CD4-positive, CD25-positive, alpha-beta regulatory T cell (primary cell): ENCODE results near the gene C1S. TPM values are rescaled to one million over a fixed set of nuclear protein-coding genes. Genes with fewer than 3 reads are reported as not detected.
A peak's percentile ranks its signal among the peaks of the same experiment; 100 is the strongest.

Experiments used
- ATAC-seq, 2 donors: fragments of 150-1000 bp; cut with Tn5 transposase; one replicate each; pipeline ENCODE4 v1.10.0; 2021; ENCODE audit warnings: low read depth in 2 of 2, moderate number of reproducible peaks in 2 of 2, moderate library complexity in 1 of 2
- DNase-seq, 3 donors: peaks; one replicate each; pipeline versions ENCODE4 v3.0.0 to v3.0.0-alpha.2; 2012 to 2022; ENCODE audit warnings: mixed read lengths in 1 of 3
- H3K27ac ChIP-seq: one replicate; pipeline ENCODE4 v1.7.0; 2013; ENCODE audit warnings: mild to moderate bottlenecking, low read length; ENCODE audit not compliant: insufficient read depth, poor library complexity, severe bottlenecking
- H3K27me3 ChIP-seq: one replicate; pipeline ENCODE4 v1.7.0; 2013; ENCODE audit warnings: low read length; ENCODE audit not compliant: control insufficient read depth, insufficient read depth
- H3K36me3 ChIP-seq: one replicate; pipeline ENCODE4 v1.7.0; 2013; ENCODE audit warnings: mild to moderate bottlenecking, low read length, moderate library complexity; ENCODE audit not compliant: control insufficient read depth, insufficient read depth
- H3K4me1 ChIP-seq: 2 replicates; pipeline ENCODE4 v1.7.0; 2013; ENCODE audit warnings: mild to moderate bottlenecking, low read length; ENCODE audit not compliant: insufficient read depth, control insufficient read depth, poor library complexity, severe bottlenecking
- H3K4me3 ChIP-seq: one replicate; pipeline ENCODE4 v1.7.0; 2013; ENCODE audit warnings: low read depth, mild to moderate bottlenecking, low read length, moderate library complexity
- H3K9me3 ChIP-seq, 2 experiments: 1 replicate in 1 of 2; 2 replicates in 1 of 2; pipeline ENCODE4 v1.7.0; 2013; ENCODE audit warnings: low read length in 2 of 2, mild to moderate bottlenecking in 1 of 2, moderate library complexity in 1 of 2; ENCODE audit not compliant: control insufficient read depth in 2 of 2
- H3K27ac Mint-ChIP-seq, 3 donors: one replicate each; pipeline ENCODE4 v1.8.0; 2020 to 2022; ENCODE audit warnings: mild to moderate bottlenecking in 3 of 3, mixed read lengths in 3 of 3, moderate library complexity in 2 of 3
- H3K27me3 Mint-ChIP-seq: one replicate; pipeline ENCODE4 v1.8.0; 2022; ENCODE audit warnings: mild to moderate bottlenecking, mixed read lengths
- H3K36me3 Mint-ChIP-seq: one replicate; pipeline ENCODE4 v1.8.0; 2020; ENCODE audit warnings: mixed read lengths
- H3K4me1 Mint-ChIP-seq, 4 donors: one replicate each; pipeline ENCODE4 v1.8.0; 2020 to 2022; ENCODE audit warnings: mixed read lengths in 4 of 4, mild to moderate bottlenecking in 1 of 4
- H3K4me3 Mint-ChIP-seq, 4 donors: one replicate each; pipeline ENCODE4 v1.8.0; 2020 to 2022; ENCODE audit warnings: mild to moderate bottlenecking in 4 of 4, mixed read lengths in 4 of 4, moderate library complexity in 3 of 4
- H3K9me3 Mint-ChIP-seq, 7 donors: one replicate each; pipeline ENCODE4 v1.8.0; 2020 to 2022; ENCODE audit warnings: mixed read lengths in 7 of 7, mild to moderate bottlenecking in 3 of 7, moderate library complexity in 2 of 7
- polyA plus RNA-seq, 4 donors: library from polyadenylated mRNA; unstranded; fragments of 300-500 nt; fragmentation: Illumina TruSeq; gene quantifications; one replicate each; pipeline ENCODE4 v1.2.3, GENCODE V29; 2021
- total RNA-seq: library from RNA; stranded (reverse); gene quantifications from one replicate; pipeline ENCODE4 v1.2.3, GENCODE V29; 2022

The C1S gene
- total and polyA plus RNA-seq, 5 donors from 2014 or later, result 5.7 TPM; not detected in 4

DNA sequence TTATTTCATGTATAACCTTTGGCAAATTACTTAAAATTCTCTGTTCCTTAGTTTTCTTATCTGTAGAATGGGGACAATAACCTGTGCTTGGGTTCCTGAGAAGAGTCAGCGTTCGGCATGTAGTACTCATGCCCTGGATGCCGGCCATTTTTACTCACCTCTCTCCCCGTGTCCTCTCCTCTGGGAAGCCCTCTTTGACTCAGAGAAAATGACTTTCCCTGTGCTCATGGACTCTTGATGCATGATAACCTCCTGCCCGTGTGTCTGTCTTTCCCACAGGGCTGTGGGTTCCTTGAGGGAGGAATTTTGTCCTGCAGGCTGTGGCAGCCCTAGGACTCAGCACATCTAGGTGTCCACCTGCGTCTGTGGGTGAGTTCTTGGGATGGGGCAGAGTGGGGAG is 54.3 kb downstream of the C1S start:
- no peaks in the 10 kb centered on the region for H3K9me3 Mint-ChIP-seq
- no peaks in the 10 kb centered on the region for H3K27me3 Mint-ChIP-seq
- Histone ChIP-seq H3K4me1 (peaks cover 4% of the 10 kb centered on the region), H3K27me3 (no peaks in the 10 kb centered on the region), H3K9me3 (no peaks in the 10 kb centered on the region), H3K27ac (no peak overlapping the region), H3K36me3 (peaks cover 17% of the 10 kb centered on the region), H3K4me3 (no peak overlapping the region)
- H3K36me3 Mint-ChIP-seq, result peaks cover 14% of the 10 kb centered on the region
- DNase-seq (no peak), ATAC-seq (no peak)
- H3K4me1 Mint-ChIP-seq, result peaks cover 4 to 28% (median 11%) of the 10 kb centered on the region in 4 donors
- H3K27ac Mint-ChIP-seq, result no peak overlapping the region
- peak overlapping the region in 1 of 4 donors; percentile 32 for H3K4me3 Mint-ChIP-seq

- Histone ChIP-seq H3K27me3 (no peaks in the 10 kb centered on the region), H3K4me1 (peaks cover 4% of the 10 kb centered on the region), H3K36me3 (peaks cover 17% of the 10 kb centered on the region), H3K4me3 (no peak overlapping the region), H3K9me3 (no peaks in the 10 kb centered on the region), H3K27ac (no peak overlapping the region)
- Mint-ChIP-seq H3K4me3 (no peak overlapping the region), H3K27ac (peak overlapping the region in 1 of 3 donors; percentile 60), H3K27me3 (no peaks in the 10 kb centered on the region), H3K36me3 (peaks cover 14% of the 10 kb centered on the region), H3K4me1 (peaks cover 4 to 18% (median 8%) of the 10 kb centered on the region in 4 donors), H3K9me3 (no peaks in the 10 kb centered on the region)
- ATAC-seq, result no peak
- no peak for DNase-seq
Measured at GRCh38 chr12:7116196-7116595, 55.7 kb downstream of the C1S start.

- Histone ChIP-seq H3K4me3 (no peak overlapping the region), H3K9me3 (no peaks in the 10 kb centered on the region), H3K36me3 (peaks cover 17% of the 10 kb centered on the region), H3K4me1 (peaks cover 4% of the 10 kb centered on the region), H3K27ac (no peak overlapping the region), H3K27me3 (no peaks in the 10 kb centered on the region)
- no peak overlapping the region for H3K4me3 Mint-ChIP-seq
- DNase-seq (no peak), ATAC-seq (no peak)
- H3K27ac Mint-ChIP-seq, result peak overlapping the region in 1 of 3 donors; percentile 38
- no peaks in the 10 kb centered on the region for H3K27me3 Mint-ChIP-seq
- H3K36me3 Mint-ChIP-seq, result peaks cover 14% of the 10 kb centered on the region
- peaks cover 4 to 15% (median 8%) of the 10 kb centered on the region in 4 donors for H3K4me1 Mint-ChIP-seq
- H3K9me3 Mint-ChIP-seq, result no peaks in the 10 kb centered on the region
Measured at GRCh38 chr12:7116916-7117315, 56.4 kb downstream of the C1S start.

DNA sequence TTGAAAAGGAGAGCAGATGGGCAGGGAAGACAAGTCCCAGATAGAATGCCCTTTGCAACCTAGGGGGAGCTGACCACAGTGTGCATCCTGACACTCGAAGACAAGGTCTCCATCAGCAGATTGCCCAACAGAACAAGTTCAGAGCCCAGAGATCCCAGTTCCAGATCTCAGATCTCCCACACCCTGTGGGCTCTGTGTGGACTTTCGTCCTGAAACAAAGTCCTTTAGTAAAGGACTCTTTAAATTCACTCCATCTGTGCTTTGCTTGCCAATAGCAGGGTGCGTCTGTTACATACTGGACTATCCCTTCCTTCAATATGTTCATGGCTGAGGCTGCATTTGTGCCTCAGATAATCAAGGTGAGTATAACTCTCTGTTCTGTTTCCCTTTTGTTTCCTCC is 57.2 kb downstream of the C1S start:
- Histone ChIP-seq H3K36me3 (peaks cover 17% of the 10 kb centered on the region), H3K9me3 (no peaks in the 10 kb centered on the region), H3K4me1 (peaks cover 4% of the 10 kb centered on the region), H3K27ac (no peak overlapping the region), H3K4me3 (no peak overlapping the region), H3K27me3 (no peaks in the 10 kb centered on the region)
- ATAC-seq (no peak), DNase-seq (no peak)
- no peak overlapping the region for H3K27ac Mint-ChIP-seq
- H3K36me3 Mint-ChIP-seq, result peaks cover 14% of the 10 kb centered on the region
- H3K27me3 Mint-ChIP-seq, result no peaks in the 10 kb centered on the region
- H3K9me3 Mint-ChIP-seq, result no peaks in the 10 kb centered on the region
- H3K4me1 Mint-ChIP-seq, result peaks cover 4 to 11% (median 7%) of the 10 kb centered on the region in 4 donors
- H3K4me3 Mint-ChIP-seq, result no peak overlapping the region

GRCh38 chr12:7118881-7119280 is 58.4 kb downstream of the C1S start:
- no peak for DNase-seq
- no peak overlapping the region for H3K27ac Mint-ChIP-seq

DNA sequence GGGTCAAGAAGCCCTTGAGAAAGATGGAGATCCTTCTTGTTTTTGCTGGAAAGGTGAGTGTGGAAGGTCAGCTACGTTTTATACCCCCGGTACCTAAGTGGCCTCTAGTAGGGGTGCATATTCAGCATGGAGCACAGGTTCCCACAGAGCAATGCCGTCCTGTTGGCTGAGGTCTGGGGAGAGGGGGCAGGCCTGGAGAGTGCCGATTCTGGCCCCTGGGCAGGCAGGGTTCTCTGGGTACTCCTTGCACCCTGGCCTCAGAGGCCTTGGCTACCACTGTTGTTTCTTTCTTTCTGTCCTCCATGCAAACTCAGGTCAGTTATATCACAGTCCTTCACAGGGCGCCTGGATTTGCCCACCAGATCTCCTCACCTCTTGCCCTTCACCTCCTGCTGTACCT is 59.6 kb downstream of the C1S start:
- H3K27ac ChIP-seq, result no peak overlapping the region
- Mint-ChIP-seq H3K27me3 (no peaks in the 10 kb centered on the region), H3K9me3 (no peaks in the 10 kb centered on the region), H3K4me3 (no peak overlapping the region), H3K36me3 (peaks cover 16% of the 10 kb centered on the region), H3K27ac (no peak overlapping the region), H3K4me1 (peaks cover 0 to 2% (median 0%) of the 10 kb centered on the region in 4 donors)
- no peaks in the 10 kb centered on the region for H3K27me3 ChIP-seq
- H3K36me3 ChIP-seq, result peaks cover 11% of the 10 kb centered on the region
- no peaks in the 10 kb centered on the region for H3K4me1 ChIP-seq
- H3K4me3 ChIP-seq, result no peak overlapping the region
- no peaks in the 10 kb centered on the region for H3K9me3 ChIP-seq
- DNase-seq, result no peak
- ATAC-seq, result no peak

More at GRCh38 chr12:7118881-7119280, 58.4 kb downstream of the C1S start:
- Histone ChIP-seq H3K9me3 (no peaks in the 10 kb centered on the region), H3K27me3 (no peaks in the 10 kb centered on the region), H3K4me3 (no peak overlapping the region), H3K27ac (no peak overlapping the region), H3K4me1 (no peaks in the 10 kb centered on the region), H3K36me3 (peaks cover 17% of the 10 kb centered on the region)
- H3K4me1 Mint-ChIP-seq, result peaks cover 0 to 5% (median 3%) of the 10 kb centered on the region in 4 donors
- no peaks in the 10 kb centered on the region for H3K27me3 Mint-ChIP-seq
- no peak overlapping the region for H3K4me3 Mint-ChIP-seq
- ATAC-seq, result no peak
- peaks cover 17% of the 10 kb centered on the region for H3K36me3 Mint-ChIP-seq
- no peaks in the 10 kb centered on the region for H3K9me3 Mint-ChIP-seq

Other genes with a start within 250 kb of the C1S start
- not detected for gene GPR162, start 238.9 kb upstream of the C1S start, total RNA-seq
- not detected for gene GPR162, start 238.9 kb upstream of the C1S start, polyA plus RNA-seq
- gene P3H3, start 232.3 kb upstream of the C1S start, total RNA-seq, result 1.4 TPM
- gene P3H3, start 232.3 kb upstream of the C1S start, polyA plus RNA-seq, result 1 to 10 TPM in 1 of 4 donors, under 1 TPM in 2, not detected in 1; 0.64 to 1.2 (median 1.00) TPM
- not detected for gene GNB3, start 219.8 kb upstream of the C1S start, total RNA-seq
- not detected for gene GNB3, start 219.8 kb upstream of the C1S start, polyA plus RNA-seq
- 1.9 TPM for gene CDCA3, start 209.4 kb upstream of the C1S start, total RNA-seq
- 1 to 10 TPM; 1.7 to 4.0 (median 2.1) TPM for gene CDCA3, start 209.4 kb upstream of the C1S start, polyA plus RNA-seq
- 63.5 TPM for gene USP5, start 208.6 kb upstream of the C1S start, total RNA-seq
- gene USP5, start 208.6 kb upstream of the C1S start, polyA plus RNA-seq, result 10 to 100 TPM; 44.4 to 57.0 (median 48.4) TPM
- gene TPI1, start 193.2 kb upstream of the C1S start, total RNA-seq, result 153 TPM
- 100 to 1,000 TPM; 493 to 633 (median 527) TPM for gene TPI1, start 193.2 kb upstream of the C1S start, polyA plus RNA-seq
- gene SPSB2, start 187.4 kb upstream of the C1S start, total RNA-seq, result 8.2 TPM
- gene SPSB2, start 187.4 kb upstream of the C1S start, polyA plus RNA-seq, result 10 to 100 TPM in 3 of 4 donors, 1 to 10 TPM in 1; 8.0 to 19.2 (median 13.2) TPM
- 6.6 TPM for gene LRRC23, start 155.9 kb upstream of the C1S start, total RNA-seq
- 1 to 10 TPM; 2.2 to 5.1 (median 4.5) TPM for gene LRRC23, start 155.9 kb upstream of the C1S start, polyA plus RNA-seq
- gene ENO2, start 146.1 kb upstream of the C1S start, total RNA-seq, result 88.2 TPM
- gene ENO2, start 146.1 kb upstream of the C1S start, polyA plus RNA-seq, result 10 to 100 TPM; 18.1 to 24.8 (median 22.7) TPM
- 27.5 TPM for gene ATN1, start 132.8 kb upstream of the C1S start, total RNA-seq
- under 1 TPM; 0.17 to 0.82 (median 0.53) TPM for gene ATN1, start 132.8 kb upstream of the C1S start, polyA plus RNA-seq
- not detected for gene RNU7-1, start 116.9 kb upstream of the C1S start, total RNA-seq
- not detected for gene RNU7-1, start 116.9 kb upstream of the C1S start, polyA plus RNA-seq
- gene C12orf57, start 116.7 kb upstream of the C1S start, total RNA-seq, result 186 TPM
- 100 to 1,000 TPM; 310 to 410 (median 340) TPM for gene C12orf57, start 116.7 kb upstream of the C1S start, polyA plus RNA-seq
- 174 TPM for gene PTPN6, start 109.4 kb upstream of the C1S start, total RNA-seq
- 100 to 1,000 TPM; 261 to 321 (median 291) TPM for gene PTPN6, start 109.4 kb upstream of the C1S start, polyA plus RNA-seq
- gene PHB2, start 90.1 kb upstream of the C1S start, total RNA-seq, result 134 TPM
- gene PHB2, start 90.1 kb upstream of the C1S start, polyA plus RNA-seq, result 100 to 1,000 TPM; 118 to 134 (median 125) TPM
- 44.1 TPM for gene EMG1, start 89.8 kb upstream of the C1S start, total RNA-seq
- 10 to 100 TPM; 71.8 to 89.4 (median 79.4) TPM for gene EMG1, start 89.8 kb upstream of the C1S start, polyA plus RNA-seq
- 28.3 TPM for gene LPCAT3, start 42.2 kb upstream of the C1S start, total RNA-seq
- 10 to 100 TPM; 25.0 to 32.8 (median 30.9) TPM for gene LPCAT3, start 42.2 kb upstream of the C1S start, polyA plus RNA-seq
- 4.6 TPM for gene C1R, start 31.7 kb downstream of the C1S start, total RNA-seq
- gene C1R, start 31.7 kb downstream of the C1S start, polyA plus RNA-seq, result 1 to 10 TPM; 1.4 to 3.2 (median 2.1) TPM
- 21.0 TPM for gene C1RL, start 48.5 kb downstream of the C1S start, total RNA-seq
- gene C1RL, start 48.5 kb downstream of the C1S start, polyA plus RNA-seq, result 10 to 100 TPM in 1 of 4 donors, 1 to 10 TPM in 3; 6.0 to 10.8 (median 7.8) TPM
- not detected for gene RBP5, start 68.2 kb downstream of the C1S start, total RNA-seq
- not detected for gene RBP5, start 68.2 kb downstream of the C1S start, polyA plus RNA-seq
- gene CLSTN3, start 69.7 kb downstream of the C1S start, total RNA-seq, result 64.9 TPM
- gene CLSTN3, start 69.7 kb downstream of the C1S start, polyA plus RNA-seq, result 1 to 10 TPM; 2.2 to 4.1 (median 3.6) TPM
- gene PEX5, start 129.0 kb downstream of the C1S start, total RNA-seq, result 17.6 TPM
- 10 to 100 TPM; 10.3 to 16.2 (median 12.8) TPM for gene PEX5, start 129.0 kb downstream of the C1S start, polyA plus RNA-seq
- gene ACSM4, start 243.4 kb downstream of the C1S start, total RNA-seq, result not detected
- not detected for gene ACSM4, start 243.4 kb downstream of the C1S start, polyA plus RNA-seq